T-helper 2 cell treated with Interferon-gamma antibody and Interleukin-4, amounts not matched to agents 5 μg/mL and 100 μg/mL, for 36 hours (primary cell): ENCODE data around the gene DUSP19.

Experiments
- DNase-seq: peaks from one replicate; pipeline ENCODE4 v3.0.0; 2021; ENCODE audit warnings: low spot score
- H3K27ac Mint-ChIP-seq: one replicate; pipeline ENCODE4 v1.8.0; 2021; ENCODE audit warnings: mild to moderate bottlenecking, mixed read lengths
- H3K27me3 Mint-ChIP-seq: one replicate; pipeline ENCODE4 v1.8.0; 2021; ENCODE audit warnings: low read depth, mixed read lengths
- H3K36me3 Mint-ChIP-seq: one replicate; pipeline ENCODE4 v1.8.0; 2021; ENCODE audit warnings: low read depth, mixed read lengths
- H3K4me1 Mint-ChIP-seq: one replicate; pipeline ENCODE4 v1.8.0; 2021; ENCODE audit warnings: low read depth, mixed read lengths
- H3K4me3 Mint-ChIP-seq: one replicate; pipeline ENCODE4 v1.8.0; 2022; ENCODE audit warnings: mild to moderate bottlenecking, moderate library complexity, mixed read lengths
- H3K9me3 Mint-ChIP-seq: one replicate; pipeline ENCODE4 v1.8.0; 2021; ENCODE audit warnings: mixed read lengths

The DUSP19 gene

DNA sequence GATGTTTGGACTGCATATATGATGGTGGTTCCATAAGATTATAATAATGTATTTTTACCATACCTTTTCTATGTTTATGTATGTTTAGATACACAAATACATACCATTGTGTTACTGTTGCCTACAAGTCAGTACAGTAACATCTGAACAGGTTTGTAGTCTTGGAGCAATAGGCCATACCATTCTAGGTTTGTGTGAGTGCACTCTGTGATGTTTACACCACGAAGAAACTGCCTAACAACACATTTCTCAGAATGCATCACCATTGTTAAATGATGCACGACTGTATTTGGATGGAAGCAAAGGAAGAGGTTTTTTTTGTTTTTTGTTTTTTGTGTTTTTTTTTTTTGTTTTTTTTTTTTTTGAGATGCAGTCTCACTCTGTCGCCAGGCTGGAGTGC, 9.5 kb downstream of the DUSP19 start:
- Mint-ChIP-seq H3K36me3 (no peaks in the 10 kb centered on the region), H3K27me3 (no peaks in the 10 kb centered on the region), H3K4me3 (no peak overlapping the region), H3K9me3 (no peaks in the 10 kb centered on the region), H3K27ac (no peak overlapping the region), H3K4me1 (no peaks in the 10 kb centered on the region)
- no peak for DNase-seq

DNA sequence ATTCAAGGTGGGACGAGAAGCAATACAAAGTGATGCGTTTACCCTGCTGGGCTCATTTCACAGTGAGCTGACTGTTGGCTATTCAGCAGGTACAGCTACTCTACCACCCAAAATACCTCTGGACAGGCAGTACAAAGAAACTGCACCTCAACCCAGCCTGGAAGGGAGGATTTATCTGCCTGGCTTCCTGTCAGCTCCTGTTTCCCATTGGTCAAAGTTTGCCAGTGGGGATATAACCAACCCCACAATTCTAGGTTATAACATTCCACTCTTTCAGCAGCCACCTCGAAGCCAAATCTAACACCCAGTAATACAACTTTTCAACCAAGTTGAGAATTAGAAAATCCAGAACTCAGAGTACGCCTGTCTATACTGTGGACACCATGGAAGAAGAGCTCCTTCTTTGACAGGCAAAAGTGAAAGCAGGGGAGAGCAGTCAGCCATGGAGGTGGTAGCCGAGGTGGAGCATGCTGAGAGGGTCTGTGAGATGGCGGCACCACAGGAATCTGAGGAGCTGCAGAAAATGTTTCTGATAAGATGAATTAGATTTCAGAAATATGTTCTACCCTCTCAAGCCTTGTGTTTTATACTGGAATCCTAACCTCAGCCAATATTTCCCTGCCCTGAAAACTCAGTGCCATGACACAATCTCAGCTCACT, 10.8 kb downstream of the DUSP19 start:
- Mint-ChIP-seq H3K27ac (no peak overlapping the region), H3K9me3 (no peaks in the 10 kb centered on the region), H3K27me3 (no peaks in the 10 kb centered on the region), H3K36me3 (no peaks in the 10 kb centered on the region), H3K4me1 (no peaks in the 10 kb centered on the region), H3K4me3 (no peak overlapping the region)
- no peak for DNase-seq

GRCh38 chr2:183091318-183091953, 12.9 kb downstream of the DUSP19 start:
- H3K27ac Mint-ChIP-seq: no peak overlapping the region
- DNase-seq: no peak
- no peak overlapping the region for H3K4me3 Mint-ChIP-seq
- H3K9me3 Mint-ChIP-seq: no peaks in the 10 kb centered on the region
- no peaks in the 10 kb centered on the region for H3K27me3 Mint-ChIP-seq
- no peaks in the 10 kb centered on the region for H3K4me1 Mint-ChIP-seq
- H3K36me3 Mint-ChIP-seq: no peaks in the 10 kb centered on the region

- H3K27ac Mint-ChIP-seq: no peak overlapping the region
- H3K9me3 Mint-ChIP-seq: no peaks in the 10 kb centered on the region
- H3K27me3 Mint-ChIP-seq: no peaks in the 10 kb centered on the region
- H3K4me3 Mint-ChIP-seq: no peak overlapping the region
- no peaks in the 10 kb centered on the region for H3K36me3 Mint-ChIP-seq
- no peak for DNase-seq
- no peaks in the 10 kb centered on the region for H3K4me1 Mint-ChIP-seq
These were observed 13.4 kb downstream of the DUSP19 start for GRCh38 chr2:183091954-183092345.

DNA sequence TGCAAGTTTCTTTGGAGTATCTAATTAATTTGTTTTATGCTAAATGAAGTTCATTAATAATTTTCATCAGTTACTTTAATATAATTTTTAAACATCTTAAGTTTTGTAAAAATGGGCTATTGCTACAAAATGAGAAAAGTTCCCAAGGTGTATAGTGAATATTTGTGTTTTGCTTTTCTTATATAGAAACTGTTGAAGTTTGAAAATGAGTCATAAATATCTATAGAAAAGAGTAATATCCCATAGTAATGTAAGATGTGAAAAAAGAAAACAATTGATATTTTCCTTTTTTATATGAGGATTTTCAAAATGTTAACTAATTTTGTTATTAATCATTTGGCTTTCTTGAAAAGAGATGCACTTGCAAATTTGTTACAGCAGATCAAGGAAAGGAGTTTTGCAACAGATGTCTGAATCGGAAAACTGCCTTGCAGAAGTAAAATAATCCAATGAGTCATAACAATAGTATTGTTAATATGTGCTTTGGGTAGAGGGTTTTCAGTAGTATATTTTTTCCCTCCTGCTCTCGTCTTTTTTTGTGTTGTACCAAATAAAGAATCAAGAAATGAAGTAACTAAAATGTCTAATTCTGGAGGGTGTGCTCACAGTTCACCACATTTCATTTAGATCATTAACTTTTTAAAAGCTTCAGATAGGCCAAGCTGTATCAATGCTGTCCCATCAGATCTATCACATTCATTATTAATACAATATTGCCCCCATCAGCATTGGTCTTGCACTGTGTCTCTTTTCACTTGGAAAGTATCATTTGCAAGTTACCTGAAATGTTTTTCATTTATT, 15.5 kb downstream of the DUSP19 start:
- DNase-seq: no peak
- H3K4me3 Mint-ChIP-seq: no peak overlapping the region
- H3K36me3 Mint-ChIP-seq: no peaks in the 10 kb centered on the region
- no peak overlapping the region for H3K27ac Mint-ChIP-seq
- H3K4me1 Mint-ChIP-seq: no peaks in the 10 kb centered on the region
- H3K27me3 Mint-ChIP-seq: peaks cover 2% of the 10 kb centered on the region
- H3K9me3 Mint-ChIP-seq: no peaks in the 10 kb centered on the region

DNA sequence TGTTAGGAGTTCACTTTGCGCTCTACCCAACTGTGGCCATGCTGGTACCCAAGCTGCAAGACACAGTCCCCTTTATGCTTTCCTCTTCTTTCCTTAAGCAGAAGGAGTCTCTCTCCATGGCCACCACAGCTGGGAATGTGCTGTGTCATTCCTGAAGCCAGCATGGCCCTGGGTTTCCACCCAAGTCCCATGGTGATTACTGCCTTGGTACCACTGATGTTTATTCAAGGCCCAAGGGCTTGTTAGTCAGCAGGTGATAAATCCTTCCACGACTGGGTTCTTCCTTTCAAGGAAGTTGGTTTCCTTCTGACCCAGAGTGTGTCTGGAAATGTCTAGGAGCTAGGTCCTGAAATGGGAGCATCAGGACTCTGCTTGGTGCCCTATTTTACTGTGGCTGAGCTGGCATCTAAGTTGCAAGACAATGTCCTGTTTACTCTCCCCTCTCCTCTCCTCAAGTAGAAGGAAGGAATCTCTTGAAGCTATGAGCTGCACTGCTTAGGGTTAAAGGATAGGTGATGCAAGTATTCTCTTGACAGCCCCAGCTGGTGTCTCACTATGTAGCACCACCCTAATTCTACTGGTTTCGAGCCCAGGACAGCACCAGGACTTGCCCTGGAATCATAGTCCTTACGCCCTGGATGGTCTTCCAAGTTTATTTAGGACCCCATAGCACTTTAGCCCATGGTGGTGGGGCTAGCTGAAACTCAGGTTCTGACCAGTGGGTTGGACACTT, 27.0 kb downstream of the DUSP19 start:
- DNase-seq: no peak
- no peak overlapping the region for H3K4me3 Mint-ChIP-seq
- H3K27me3 Mint-ChIP-seq: peaks cover 10% of the 10 kb centered on the region
- no peaks in the 10 kb centered on the region for H3K36me3 Mint-ChIP-seq
- no peaks in the 10 kb centered on the region for H3K9me3 Mint-ChIP-seq
- no peak overlapping the region for H3K27ac Mint-ChIP-seq
- peaks cover 3% of the 10 kb centered on the region for H3K4me1 Mint-ChIP-seq

DNA sequence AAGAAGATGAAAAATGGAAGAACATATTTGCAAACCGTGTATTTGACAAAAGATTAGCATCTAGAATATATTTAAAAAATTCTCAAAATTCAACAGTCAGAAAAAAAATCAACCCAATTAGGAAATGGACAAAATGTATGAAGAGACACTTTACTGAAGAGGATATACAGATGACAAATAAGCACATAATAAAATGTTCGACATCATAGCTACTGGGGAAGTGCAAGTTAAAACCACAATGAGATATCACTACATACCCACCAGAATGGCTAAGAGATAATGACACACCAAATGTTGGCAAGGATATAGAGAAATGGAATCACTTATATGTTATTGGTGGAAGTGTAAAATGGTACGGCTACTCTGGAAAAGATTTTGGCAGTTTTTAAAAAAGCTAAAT, 34.0 kb downstream of the DUSP19 start:
- Mint-ChIP-seq H3K27me3 (peaks cover 37% of the 10 kb centered on the region), H3K4me3 (no peak overlapping the region), H3K36me3 (no peaks in the 10 kb centered on the region), H3K27ac (no peak overlapping the region), H3K9me3 (no peaks in the 10 kb centered on the region), H3K4me1 (no peaks in the 10 kb centered on the region)
- no peak for DNase-seq

DNA sequence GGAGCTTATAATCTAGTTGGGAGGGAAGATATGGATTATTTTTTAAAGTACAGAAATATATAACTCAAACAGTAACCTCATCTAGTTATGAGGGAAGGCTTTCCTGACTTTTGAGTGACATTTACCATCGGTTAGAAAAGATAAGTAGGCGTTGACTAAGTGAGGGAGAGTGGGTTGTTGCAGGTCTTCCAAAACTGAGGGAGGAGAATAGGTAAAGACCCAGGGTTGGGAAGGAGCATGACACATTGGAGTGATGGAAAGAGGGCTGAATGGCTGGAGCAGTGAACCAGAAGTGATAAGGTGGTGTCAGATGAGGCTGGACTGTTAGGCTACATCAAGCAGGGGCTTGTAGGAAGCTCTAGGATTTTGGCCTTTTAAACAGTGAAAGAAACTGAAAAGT, 35.1 kb downstream of the DUSP19 start:
- no peaks in the 10 kb centered on the region for H3K4me1 Mint-ChIP-seq

DNA sequence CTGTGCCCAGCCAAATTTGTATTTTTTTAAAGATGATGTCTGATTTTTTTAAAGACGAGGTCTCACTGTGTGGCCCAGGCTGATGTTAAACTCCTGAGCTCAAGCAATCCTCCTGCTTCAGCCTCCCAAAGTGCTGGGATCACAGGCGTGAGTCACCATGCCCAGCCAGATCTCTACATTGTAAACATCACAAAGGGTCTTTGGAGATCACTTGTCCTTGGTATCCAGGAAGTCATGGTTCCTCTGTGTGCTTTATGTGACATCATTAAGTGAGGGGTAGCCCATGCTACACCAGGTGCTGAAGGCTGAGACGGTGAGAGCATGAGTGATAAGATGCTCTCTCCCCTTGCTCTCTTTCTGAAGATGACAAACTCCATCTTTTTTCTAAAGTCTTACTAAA, 38.7 kb downstream of the DUSP19 start:
- Mint-ChIP-seq H3K9me3 (no peaks in the 10 kb centered on the region), H3K4me1 (no peaks in the 10 kb centered on the region), H3K27ac (no peak overlapping the region), H3K36me3 (no peaks in the 10 kb centered on the region), H3K4me3 (no peak overlapping the region), H3K27me3 (peaks cover 36% of the 10 kb centered on the region)
- DNase-seq: no peak

More for the DNA sequence above, 35.1 kb downstream of the DUSP19 start:
- no peaks in the 10 kb centered on the region for H3K9me3 Mint-ChIP-seq
- H3K4me3 Mint-ChIP-seq: no peak overlapping the region
- no peak overlapping the region for H3K27ac Mint-ChIP-seq
- DNase-seq: no peak
- peaks cover 39% of the 10 kb centered on the region for H3K27me3 Mint-ChIP-seq
- H3K36me3 Mint-ChIP-seq: no peaks in the 10 kb centered on the region

DNA sequence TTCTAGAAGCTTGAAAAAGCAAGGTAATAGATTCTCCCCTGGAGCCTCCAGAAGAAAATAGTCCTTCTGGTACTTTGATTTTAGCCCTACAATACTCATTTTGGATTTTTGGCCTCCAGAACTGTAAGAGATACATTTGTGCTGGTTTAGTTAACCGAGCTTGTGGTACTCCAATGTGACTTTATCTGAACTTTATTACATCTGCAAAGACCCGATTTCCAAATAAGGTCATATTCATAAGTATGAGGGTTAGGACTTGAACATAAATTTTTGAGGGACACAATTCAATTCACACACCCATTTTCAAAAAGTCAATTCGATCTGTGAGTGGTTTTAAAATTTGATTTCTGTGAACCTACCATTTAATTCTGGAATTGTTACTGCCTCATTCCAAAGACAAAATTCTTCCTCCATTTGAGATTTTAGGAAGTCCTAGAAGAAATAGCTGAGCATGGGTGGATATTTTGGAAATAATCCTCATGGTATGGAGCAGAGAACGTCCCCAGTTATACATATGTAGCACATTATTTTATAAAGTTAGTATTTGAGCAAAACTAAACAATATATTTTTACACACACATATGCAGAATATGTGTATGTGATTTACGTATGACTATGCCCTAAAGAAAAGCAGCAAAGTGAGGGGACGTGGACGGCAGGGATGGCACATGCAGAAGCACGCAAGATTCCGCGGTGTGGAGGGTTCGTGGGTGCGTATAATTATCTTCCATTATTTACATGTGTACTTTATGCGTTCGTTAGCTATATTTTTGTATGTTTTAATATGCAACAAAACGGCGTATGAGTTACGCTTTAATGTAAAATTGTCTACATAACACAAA, 44.8 kb downstream of the DUSP19 start:
- DNase-seq: no peak
- Mint-ChIP-seq H3K27ac (peak overlapping the region; percentile 99), H3K36me3 (peaks cover 4% of the 10 kb centered on the region), H3K27me3 (peaks cover 12% of the 10 kb centered on the region), H3K4me1 (peaks cover 17% of the 10 kb centered on the region), H3K4me3 (peak overlapping the region; percentile 97), H3K9me3 (no peaks in the 10 kb centered on the region)

- no peak for DNase-seq
- H3K4me1 Mint-ChIP-seq: peaks cover 17% of the 10 kb centered on the region
- peaks cover 11% of the 10 kb centered on the region for H3K27me3 Mint-ChIP-seq
- H3K9me3 Mint-ChIP-seq: no peaks in the 10 kb centered on the region
- peak overlapping the region; percentile 99 for H3K27ac Mint-ChIP-seq
- H3K4me3 Mint-ChIP-seq: peak overlapping the region; percentile 97
- H3K36me3 Mint-ChIP-seq: peaks cover 7% of the 10 kb centered on the region
These were observed 45.3 kb downstream of the DUSP19 start for GRCh38 chr2:183123959-183124221.

- Mint-ChIP-seq H3K4me3 (peak within 1 kb of the TSS; percentile 97), H3K9me3 (no peaks in the 10 kb centered on the region), H3K27ac (peak within 1 kb of the TSS; percentile 99), H3K36me3 (peaks cover 8% of the 10 kb centered on the region), H3K4me1 (peaks cover 17% of the 10 kb centered on the region), H3K27me3 (peaks cover 8% of the 10 kb centered on the region)
- DNase-seq: peak; percentile 80
These were observed 45.8 kb downstream of the DUSP19 start, which contains the start of gene NUP35 for GRCh38 chr2:183124222-183124956. TSS of gene NUP35 (plus strand) at chr2:183124443. CDS start at chr2:183124458, 15 bp downstream.

GRCh38 chr2:183124957-183125255, 46.4 kb downstream of the DUSP19 start:
- H3K36me3 Mint-ChIP-seq: peaks cover 8% of the 10 kb centered on the region
- H3K27me3 Mint-ChIP-seq: peaks cover 6% of the 10 kb centered on the region
- peak overlapping the region; percentile 97 for H3K4me3 Mint-ChIP-seq
- peaks cover 17% of the 10 kb centered on the region for H3K4me1 Mint-ChIP-seq
- no peaks in the 10 kb centered on the region for H3K9me3 Mint-ChIP-seq
- peak overlapping the region; percentile 99 for H3K27ac Mint-ChIP-seq
- DNase-seq: no peak
